Measurements from ENCODE around the gene AMELY.

DNA sequence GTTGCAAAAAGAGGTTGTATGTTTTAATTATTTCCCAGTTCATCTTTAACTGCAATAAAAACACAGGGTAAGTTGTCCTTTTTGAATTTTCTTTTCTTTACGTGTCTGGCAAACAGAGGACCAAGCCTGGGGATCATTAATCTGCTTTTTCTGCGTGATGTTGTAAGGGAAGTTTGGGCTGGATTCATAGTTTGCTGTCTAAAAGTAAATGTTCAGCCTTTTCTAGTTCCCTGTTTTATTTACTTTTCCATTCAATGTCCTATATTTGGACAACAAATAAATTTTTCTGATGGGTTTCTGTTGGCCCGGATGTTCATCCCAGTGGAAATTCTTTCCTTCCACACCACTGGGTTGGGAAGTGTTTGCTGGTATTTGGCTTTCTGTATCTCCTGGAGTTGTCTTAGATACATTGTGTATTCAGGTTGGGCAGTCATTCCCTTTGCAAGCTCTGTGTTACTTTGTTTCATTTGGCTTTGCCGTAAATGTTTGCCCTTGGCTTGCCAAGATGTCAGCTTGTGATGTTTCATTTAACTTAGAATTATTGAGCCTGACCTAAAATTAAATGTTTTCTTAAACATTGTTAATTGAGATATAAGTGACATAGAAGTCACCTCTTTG lies 20.3 kb upstream of the AMELY start:
- TF ChIP-seq, protein P1, sequence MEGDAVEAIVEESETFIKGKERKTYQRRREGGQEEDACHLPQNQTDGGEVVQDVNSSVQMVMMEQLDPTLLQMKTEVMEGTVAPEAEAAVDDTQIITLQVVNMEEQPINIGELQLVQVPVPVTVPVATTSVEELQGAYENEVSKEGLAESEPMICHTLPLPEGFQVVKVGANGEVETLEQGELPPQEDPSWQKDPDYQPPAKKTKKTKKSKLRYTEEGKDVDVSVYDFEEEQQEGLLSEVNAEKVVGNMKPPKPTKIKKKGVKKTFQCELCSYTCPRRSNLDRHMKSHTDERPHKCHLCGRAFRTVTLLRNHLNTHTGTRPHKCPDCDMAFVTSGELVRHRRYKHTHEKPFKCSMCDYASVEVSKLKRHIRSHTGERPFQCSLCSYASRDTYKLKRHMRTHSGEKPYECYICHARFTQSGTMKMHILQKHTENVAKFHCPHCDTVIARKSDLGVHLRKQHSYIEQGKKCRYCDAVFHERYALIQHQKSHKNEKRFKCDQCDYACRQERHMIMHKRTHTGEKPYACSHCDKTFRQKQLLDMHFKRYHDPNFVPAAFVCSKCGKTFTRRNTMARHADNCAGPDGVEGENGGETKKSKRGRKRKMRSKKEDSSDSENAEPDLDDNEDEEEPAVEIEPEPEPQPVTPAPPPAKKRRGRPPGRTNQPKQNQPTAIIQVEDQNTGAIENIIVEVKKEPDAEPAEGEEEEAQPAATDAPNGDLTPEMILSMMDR (IDR thresholded peaks at IDR 0.05): no peak
- no peak for TF ChIP-seq POLR2A (IDR thresholded peaks at IDR 0.05)

All from body of pancreas (tissue), 4 donors.